Activated gamma-delta T cell (primary cell): Measurements from ENCODE around the gene ESF1.

ENCODE experiments used
- DNase-seq: peaks from one replicate; lab custom pipeline; 2025; lab: John Stamatoyannopoulos, UW
- total RNA-seq, 2 donors: gene quantifications; one replicate each; lab custom pipeline; 2026; lab: John Stamatoyannopoulos, UW

ESF1 gene, protein sequence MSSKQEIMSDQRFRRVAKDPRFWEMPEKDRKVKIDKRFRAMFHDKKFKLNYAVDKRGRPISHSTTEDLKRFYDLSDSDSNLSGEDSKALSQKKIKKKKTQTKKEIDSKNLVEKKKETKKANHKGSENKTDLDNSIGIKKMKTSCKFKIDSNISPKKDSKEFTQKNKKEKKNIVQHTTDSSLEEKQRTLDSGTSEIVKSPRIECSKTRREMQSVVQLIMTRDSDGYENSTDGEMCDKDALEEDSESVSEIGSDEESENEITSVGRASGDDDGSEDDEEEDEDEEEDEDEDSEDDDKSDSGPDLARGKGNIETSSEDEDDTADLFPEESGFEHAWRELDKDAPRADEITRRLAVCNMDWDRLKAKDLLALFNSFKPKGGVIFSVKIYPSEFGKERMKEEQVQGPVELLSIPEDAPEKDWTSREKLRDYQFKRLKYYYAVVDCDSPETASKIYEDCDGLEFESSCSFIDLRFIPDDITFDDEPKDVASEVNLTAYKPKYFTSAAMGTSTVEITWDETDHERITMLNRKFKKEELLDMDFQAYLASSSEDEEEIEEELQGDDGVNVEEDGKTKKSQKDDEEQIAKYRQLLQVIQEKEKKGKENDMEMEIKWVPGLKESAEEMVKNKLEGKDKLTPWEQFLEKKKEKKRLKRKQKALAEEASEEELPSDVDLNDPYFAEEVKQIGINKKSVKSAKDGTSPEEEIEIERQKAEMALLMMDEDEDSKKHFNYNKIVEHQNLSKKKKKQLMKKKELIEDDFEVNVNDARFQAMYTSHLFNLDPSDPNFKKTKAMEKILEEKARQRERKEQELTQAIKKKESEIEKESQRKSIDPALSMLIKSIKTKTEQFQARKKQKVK
- 25.7 to 30.2 reads per million in 2 donors for total RNA-seq

- DNase-seq: peak; percentile 84
Measured at GRCh38 chr20:13784893-13785715, at the start of gene ESF1, which contains the start of gene NDUFAF5. Gene ESF1 (minus strand): TSS chr20:13784919. CDS start chr20:13783140, 1,779 bp downstream. Gene NDUFAF5 (plus strand): TSS chr20:13785028. CDS start chr20:13785069, 41 bp downstream.

GRCh38 chr20:13831476-13831875, 46.8 kb upstream of the ESF1 start:
- DNase-seq: no peak

GRCh38 chr20:13825465-13825864, 40.7 kb upstream of the ESF1 start:
- no peak for DNase-seq

- DNase-seq: no peak
Measured at GRCh38 chr20:13824459-13824858, 39.7 kb upstream of the ESF1 start.

DNA sequence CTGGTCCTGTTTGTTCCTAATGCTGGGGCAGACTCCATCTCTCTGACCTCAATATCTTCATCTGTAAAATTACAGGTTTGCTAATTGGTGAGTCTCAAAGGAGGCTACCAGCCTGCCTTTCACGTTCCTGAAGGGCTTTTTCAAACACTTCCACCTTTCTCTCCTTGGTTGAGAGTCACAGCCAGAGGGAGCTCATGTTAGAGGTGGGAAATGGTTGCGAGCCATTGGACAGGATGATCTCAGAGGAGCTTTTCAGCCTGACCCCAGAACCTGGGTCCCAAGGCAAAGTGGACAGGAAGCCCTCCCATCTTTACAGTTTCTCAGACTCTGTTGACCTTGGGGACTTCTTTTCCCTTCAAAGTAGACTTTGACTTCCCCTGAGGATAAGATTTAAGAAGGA, 37.7 kb upstream of the ESF1 start:
- no peak for DNase-seq

DNA sequence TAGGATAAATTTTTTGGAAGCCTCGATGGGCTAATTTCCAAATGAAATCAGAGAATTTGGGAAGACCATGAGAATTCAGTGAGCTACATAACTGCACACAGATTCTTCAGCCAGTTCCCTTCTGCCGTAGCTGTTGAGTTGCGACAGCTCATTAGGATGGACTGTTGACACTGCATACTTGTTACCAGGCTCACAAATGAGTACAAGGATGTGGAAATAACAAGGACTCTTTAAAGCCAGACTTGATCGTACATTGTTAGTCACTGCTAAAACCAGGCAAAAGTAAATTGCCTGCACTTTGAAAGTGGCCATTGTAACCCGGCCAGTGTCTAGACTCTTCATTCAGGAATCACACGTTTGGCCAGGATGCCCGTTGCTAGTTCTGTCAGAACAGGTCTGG, 37.2 kb upstream of the ESF1 start:
- DNase-seq: no peak

GRCh38 chr20:13819885-13820645, 35.3 kb upstream of the ESF1 start:
- no peak for DNase-seq

- no peak for DNase-seq
Measured at GRCh38 chr20:13817342-13817741, 32.6 kb upstream of the ESF1 start.

- no peak for DNase-seq
Measured at GRCh38 chr20:13816757-13817156, 32.0 kb upstream of the ESF1 start.

DNA sequence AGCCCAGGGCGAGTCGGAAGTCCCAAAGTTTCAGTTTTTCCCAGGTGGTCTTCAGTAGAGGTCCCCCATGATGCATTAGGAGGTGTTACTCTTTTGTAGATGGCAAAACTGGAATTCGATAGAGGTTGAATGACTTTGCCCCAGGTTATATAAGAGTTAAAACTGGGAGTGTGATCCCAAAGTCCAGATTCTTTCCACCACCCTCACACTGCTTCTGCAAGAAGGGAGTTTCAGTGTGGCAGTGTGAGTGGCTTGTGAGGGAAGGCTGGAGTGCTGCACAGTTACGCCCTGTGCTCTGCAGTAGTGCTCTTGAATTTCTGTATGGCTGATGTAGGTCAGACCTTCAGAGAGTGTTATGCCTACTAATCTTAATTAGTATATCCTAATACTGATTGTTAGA, 30.0 kb upstream of the ESF1 start:
- DNase-seq: no peak

DNA sequence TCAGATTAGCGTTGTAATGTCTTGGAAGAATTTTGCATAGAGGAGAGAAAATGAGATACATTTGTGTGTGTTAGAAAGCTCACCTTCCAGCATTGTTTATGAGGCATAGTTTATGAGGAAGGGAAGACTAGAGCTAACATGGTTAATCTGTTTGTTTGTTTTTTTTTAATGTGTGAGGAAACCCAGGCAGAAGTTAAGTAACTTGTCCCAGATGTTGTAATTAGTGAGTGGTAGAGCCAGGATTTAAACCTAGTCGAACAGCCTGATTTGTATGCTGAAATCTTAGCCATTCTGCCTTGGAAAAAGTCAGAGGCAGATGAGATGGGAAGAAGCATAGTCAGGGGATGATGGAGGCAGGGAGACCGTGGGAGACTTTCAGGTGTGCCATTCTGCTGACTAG, 29.2 kb upstream of the ESF1 start:
- DNase-seq: no peak

DNA sequence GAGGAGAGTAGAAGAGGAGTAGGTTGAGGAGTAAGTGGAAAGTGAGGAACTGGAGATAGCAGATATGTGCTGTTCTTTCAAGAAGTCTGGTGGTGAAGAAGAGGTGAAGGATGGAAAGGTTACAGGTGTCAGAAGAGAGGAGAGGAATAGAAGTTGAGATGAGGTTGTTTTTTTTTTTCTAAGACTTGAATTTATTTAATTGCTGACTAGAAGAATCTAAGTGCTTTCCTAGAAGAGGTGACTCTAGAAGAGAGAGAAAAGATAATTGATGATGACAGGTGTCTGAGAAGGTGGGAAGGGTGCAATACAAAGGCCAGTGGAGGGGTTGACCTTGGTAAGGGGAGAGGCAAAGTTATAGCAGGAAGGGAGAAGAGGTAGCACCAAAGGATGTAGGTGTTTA, 25.7 kb upstream of the ESF1 start:
- DNase-seq: no peak

DNA sequence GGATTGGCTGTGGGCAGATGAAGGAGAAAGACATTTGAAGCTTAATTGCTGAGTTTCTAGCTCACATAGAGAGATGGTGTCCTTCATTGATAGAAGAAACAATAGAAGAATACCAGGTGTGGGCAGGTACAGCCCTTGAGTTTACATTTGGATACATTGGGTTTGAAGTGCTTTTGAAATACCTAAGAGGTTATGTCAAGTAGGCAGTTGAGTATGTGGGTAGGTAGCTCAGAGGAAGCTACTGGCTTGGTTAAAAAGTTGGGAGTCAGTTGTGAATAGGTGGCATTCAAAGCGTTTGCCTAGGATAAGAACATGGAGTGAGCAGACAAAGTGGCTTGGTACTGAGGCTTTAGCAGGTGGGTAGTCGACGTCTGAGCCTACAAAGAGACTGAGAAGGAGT, 25.1 kb upstream of the ESF1 start:
- DNase-seq: no peak

DNA sequence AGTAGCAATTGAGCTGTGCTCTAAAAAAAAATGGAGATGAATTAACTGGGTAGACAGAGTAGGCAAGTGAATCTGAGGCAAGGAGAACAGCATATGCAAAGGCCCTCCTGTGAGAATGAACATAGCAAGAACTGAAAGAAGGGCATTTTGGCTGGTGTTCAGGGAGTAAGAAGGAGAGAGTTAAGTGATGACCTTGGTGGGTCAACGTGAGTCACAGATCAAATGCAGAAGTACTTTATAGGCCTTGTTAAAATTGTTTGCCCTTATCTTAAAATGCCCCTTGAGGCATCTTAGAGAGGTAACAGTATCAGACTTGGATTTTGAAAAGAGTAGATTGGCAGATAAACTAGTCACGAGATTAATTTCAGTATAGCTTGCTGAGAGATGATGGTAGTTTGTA, 24.7 kb upstream of the ESF1 start:
- DNase-seq: no peak

- no peak for DNase-seq
Measured at GRCh38 chr20:13800728-13801134, 16.0 kb upstream of the ESF1 start.

GRCh38 chr20:13799974-13800373, 15.3 kb upstream of the ESF1 start:
- DNase-seq: no peak

DNA sequence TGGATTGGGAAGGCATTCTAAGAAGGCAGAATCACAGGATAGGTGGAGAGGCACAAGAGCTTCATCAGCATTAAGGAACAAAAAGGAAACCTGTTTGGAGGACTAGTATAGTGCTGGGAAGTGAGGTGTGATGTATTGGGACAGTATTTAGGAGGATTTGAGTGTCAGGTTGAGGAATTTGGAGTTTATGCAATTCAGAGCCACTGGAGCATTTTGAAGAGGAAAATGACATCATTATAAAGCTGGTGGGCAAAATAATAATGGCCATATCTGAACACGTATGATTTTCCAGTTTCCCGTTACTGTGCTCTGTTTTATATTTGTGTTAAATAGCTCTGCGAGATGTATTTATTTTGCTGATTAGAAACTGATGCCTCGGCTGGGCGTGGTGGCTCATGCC, 14.3 kb upstream of the ESF1 start:
- no peak for DNase-seq

DNA sequence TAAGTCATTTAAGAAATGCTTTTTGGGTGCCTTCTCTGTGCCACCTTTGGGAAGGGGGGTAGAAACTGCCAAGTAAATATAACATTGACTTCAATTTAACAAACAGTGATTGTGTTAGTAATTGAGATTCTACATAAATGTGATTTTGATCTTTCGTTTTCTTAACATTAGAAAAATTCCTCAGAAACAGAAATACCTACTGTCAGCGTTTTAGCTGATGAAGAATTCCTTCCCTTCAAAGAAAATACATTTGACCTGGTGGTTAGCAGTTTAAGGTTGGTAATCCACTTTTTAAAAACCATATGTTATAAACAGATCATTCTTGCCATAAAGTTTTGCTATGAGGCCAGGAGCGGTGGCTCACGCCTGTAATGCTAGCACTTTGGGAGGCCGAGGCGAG, 9.9 kb upstream of the ESF1 start:
- DNase-seq: no peak

GRCh38 chr20:13793001-13793400, 8.3 kb upstream of the ESF1 start:
- DNase-seq: no peak

GRCh38 chr20:13791540-13792459, 7.1 kb upstream of the ESF1 start:
- no peak for DNase-seq
